ENCODE results near the gene HSPB8.

Gene HSPB8

GRCh38 chr12:119183942-119184695 is 5.4 kb downstream of the HSPB8 start:
- TF ChIP-seq CTCF (IDR thresholded peaks at IDR 0.05): no peak
- Histone ChIP-seq H3K4me3 (peak overlapping the region; percentile 63), H3K27ac (peak overlapping the region; percentile 95 to 97)
- DNase-seq (ENCODE audit: low spot score): no peak

- Histone ChIP-seq H3K4me3 (no peak overlapping the region), H3K27ac (no peak overlapping the region)
- DNase-seq (ENCODE audit: low spot score): no peak
- no peak for TF ChIP-seq CTCF (IDR thresholded peaks at IDR 0.05)
Observed at GRCh38 chr12:119195256-119195655, 16.5 kb downstream of the HSPB8 start.

- TF ChIP-seq CTCF (IDR thresholded peaks at IDR 0.05): no peak
- H3K4me3 ChIP-seq: no peak overlapping the region
- DNase-seq (ENCODE audit: low spot score): peak; percentile 33
- peak overlapping the region in 1 of 2 donors; percentile 54 for H3K27ac ChIP-seq
Observed at GRCh38 chr12:119198440-119198839, 19.7 kb downstream of the HSPB8 start.

GRCh38 chr12:119200601-119201000 is 21.9 kb downstream of the HSPB8 start:
- Histone ChIP-seq H3K27ac (no peak overlapping the region), H3K4me3 (no peak overlapping the region)
- no peak for TF ChIP-seq CTCF (IDR thresholded peaks at IDR 0.05)
- DNase-seq (ENCODE audit: low spot score): no peak

DNA sequence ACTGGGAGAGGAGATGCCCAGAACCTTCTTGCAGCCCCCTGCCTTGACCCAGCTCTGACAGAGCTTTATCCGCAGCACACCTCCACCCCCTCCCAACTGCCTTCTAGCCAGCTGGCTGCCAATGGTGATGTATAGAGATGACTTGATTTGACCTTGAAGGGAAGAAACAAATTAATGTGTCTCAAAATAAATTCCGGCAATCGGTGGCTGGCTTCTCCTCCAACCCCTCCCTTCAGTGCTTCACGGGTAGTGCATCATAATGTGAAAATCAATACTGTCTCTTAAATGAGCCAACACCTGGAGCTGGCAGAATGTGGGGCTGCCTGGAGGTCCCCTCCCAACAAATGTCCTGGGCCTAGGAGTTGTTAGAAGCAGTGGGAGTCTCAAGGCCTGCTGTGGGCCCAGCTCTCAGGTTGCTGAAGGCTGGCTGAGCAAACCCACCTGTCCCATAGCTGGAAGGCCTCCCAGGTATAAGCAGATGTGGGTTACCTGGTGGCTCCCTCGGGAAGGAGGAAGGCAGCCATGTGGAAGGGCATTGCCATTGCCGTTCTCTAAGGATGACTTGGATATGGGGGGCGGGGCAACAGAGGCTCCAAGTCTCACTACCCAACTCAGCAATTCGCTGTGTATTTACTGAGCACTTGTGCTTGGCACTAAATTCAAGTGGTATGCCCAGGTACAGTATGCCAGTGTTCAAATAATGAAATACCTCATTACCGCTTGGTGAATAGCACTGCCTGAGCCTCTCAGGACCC is 23.2 kb downstream of the HSPB8 start:
- Histone ChIP-seq H3K27ac (no peak overlapping the region), H3K4me3 (no peak overlapping the region)
- DNase-seq (ENCODE audit: low spot score): peak; percentile 59
- no peak for TF ChIP-seq CTCF (IDR thresholded peaks at IDR 0.05)

GRCh38 chr12:119202544-119202943 is 23.8 kb downstream of the HSPB8 start:
- Histone ChIP-seq H3K27ac (no peak overlapping the region), H3K4me3 (no peak overlapping the region)
- peak; percentile 16 for DNase-seq (ENCODE audit: low spot score)
- TF ChIP-seq CTCF (IDR thresholded peaks at IDR 0.05): no peak
